ENCODE results near the gene TPP1.

GRCh38 chr11:6633422-6634408, 14.5 kb upstream of the TPP1 start:
- TF ChIP-seq TAF1 (IDR thresholded peaks at IDR 0.05; ENCODE audit: low read depth, low read length) (no peak), POLR2A (IDR thresholded peaks at IDR 0.05; ENCODE audit: low read depth, low read length) (no peak), POLR2AphosphoS5 (IDR thresholded peaks at IDR 0.05; ENCODE audit: low read depth, low read length) (no peak), SPI1 (IDR thresholded peaks at IDR 0.05; ENCODE audit: low read depth, low read length) (no peak)

Data from GM12891 (cell line).